Measurements from ENCODE around the gene SBF2. TPM values are rescaled to one million over a fixed set of nuclear protein-coding genes. Genes with fewer than 3 reads are reported as not detected.
A peak's percentile ranks its signal among the peaks of the same experiment; 100 is the strongest.

Gene SBF2
- total and polyA plus RNA-seq, 2 of the 13 experiments (the other 11 are each of a cell fraction or from before 2014, with no cell fraction given): 24.0 to 45.8 TPM

DNA sequence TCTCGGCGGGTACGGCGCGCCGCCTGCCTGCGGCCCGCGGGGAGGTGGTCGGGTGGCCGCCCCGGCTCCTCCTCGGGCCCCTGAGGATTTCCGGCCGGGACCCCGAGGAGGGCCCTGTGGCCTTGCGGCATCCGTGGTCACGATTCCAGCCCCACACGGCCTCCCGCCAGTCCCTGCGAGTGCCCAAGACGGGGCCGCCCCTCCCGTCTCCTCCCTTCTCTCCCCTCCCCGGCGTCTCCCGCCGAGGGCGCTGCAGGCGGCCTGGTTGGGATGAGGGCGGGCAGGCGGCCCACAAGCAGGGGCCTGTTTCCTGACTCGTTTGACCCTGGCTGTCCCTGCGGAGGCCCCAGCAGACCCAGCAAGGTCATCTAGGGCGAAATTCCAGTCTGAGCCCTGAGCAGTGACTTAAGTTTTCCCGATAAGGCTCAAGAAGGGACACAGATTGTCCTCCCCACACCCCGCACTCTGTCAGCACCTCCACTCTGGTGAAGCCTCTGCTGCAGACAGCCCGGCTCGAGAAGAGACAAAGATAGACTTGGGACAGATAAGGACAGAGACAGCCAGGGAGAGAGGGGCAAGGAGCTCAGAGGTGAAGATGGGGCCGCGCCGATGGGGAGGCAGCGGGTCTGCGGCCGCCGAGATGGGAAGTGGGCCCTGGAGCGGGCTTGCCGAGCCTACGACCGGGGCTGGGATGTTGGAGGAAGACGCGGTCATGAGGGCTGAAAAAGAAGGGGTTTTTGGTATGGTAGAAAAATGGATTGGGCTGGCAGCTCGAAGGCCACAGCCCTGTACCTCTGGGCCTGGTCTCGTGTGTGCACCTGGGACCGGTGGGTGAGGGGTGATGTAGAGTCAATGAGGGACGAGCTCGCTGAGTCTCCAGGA lies 535.1 kb downstream of the SBF2 start (continued):
- TF ChIP-seq, protein P1, sequence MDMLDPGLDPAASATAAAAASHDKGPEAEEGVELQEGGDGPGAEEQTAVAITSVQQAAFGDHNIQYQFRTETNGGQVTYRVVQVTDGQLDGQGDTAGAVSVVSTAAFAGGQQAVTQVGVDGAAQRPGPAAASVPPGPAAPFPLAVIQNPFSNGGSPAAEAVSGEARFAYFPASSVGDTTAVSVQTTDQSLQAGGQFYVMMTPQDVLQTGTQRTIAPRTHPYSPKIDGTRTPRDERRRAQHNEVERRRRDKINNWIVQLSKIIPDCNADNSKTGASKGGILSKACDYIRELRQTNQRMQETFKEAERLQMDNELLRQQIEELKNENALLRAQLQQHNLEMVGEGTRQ (IDR thresholded peaks at IDR 0.05; ENCODE audit: low read depth, low read length): no peak
- TF ChIP-seq, protein P1 (CRISPR knock-in tag; IDR thresholded peaks at IDR 0.05; ENCODE audit: borderline replicate concordance): no peak
- TF ChIP-seq ZNF746 (CRISPR knock-in tag; IDR thresholded peaks at IDR 0.05): no peak; the same call in 1 of the 2 replicates
- no peak for TF ChIP-seq NFE2L1 (CRISPR knock-in tag; IDR thresholded peaks at IDR 0.05; ENCODE audit: borderline replicate concordance)
- TF ChIP-seq RARG (CRISPR knock-in tag; IDR thresholded peaks at IDR 0.05; ENCODE audit: low read depth): no peak
- TF ChIP-seq ISL2 (CRISPR knock-in tag; IDR thresholded peaks at IDR 0.05): peak; percentile 77
- TF ChIP-seq, protein P2, sequence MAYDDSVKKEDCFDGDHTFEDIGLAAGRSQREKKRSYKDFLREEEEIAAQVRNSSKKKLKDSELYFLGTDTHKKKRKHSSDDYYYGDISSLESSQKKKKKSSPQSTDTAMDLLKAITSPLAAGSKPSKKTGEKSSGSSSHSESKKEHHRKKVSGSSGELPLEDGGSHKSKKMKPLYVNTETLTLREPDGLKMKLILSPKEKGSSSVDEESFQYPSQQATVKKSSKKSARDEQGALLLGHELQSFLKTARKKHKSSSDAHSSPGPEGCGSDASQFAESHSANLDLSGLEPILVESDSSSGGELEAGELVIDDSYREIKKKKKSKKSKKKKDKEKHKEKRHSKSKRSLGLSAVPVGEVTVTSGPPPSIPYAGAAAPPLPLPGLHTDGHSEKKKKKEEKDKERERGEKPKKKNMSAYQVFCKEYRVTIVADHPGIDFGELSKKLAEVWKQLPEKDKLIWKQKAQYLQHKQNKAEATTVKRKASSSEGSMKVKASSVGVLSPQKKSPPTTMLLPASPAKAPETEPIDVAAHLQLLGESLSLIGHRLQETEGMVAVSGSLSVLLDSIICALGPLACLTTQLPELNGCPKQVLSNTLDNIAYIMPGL (CRISPR knock-in tag; IDR thresholded peaks at IDR 0.05; ENCODE audit: borderline replicate concordance in 1 of 2, low read depth in 1 of 2): peak; percentile 73 to 97
- TF ChIP-seq, protein P3, sequence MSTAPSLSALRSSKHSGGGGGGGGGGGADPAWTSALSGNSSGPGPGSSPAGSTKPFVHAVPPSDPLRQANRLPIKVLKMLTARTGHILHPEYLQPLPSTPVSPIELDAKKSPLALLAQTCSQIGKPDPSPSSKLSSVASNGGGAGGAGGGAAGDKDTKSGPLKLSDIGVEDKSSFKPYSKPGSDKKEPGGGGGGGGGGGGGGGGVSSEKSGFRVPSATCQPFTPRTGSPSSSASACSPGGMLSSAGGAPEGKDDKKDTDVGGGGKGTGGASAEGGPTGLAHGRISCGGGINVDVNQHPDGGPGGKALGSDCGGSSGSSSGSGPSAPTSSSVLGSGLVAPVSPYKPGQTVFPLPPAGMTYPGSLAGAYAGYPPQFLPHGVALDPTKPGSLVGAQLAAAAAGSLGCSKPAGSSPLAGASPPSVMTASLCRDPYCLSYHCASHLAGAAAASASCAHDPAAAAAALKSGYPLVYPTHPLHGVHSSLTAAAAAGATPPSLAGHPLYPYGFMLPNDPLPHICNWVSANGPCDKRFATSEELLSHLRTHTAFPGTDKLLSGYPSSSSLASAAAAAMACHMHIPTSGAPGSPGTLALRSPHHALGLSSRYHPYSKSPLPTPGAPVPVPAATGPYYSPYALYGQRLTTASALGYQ (CRISPR knock-in tag; IDR thresholded peaks at IDR 0.05): peak; percentile 68; the same call in 1 of the 2 replicates
- peak; percentile 87 for TF ChIP-seq ZFY (CRISPR knock-in tag; IDR thresholded peaks at IDR 0.05)
- TF ChIP-seq, protein P4, sequence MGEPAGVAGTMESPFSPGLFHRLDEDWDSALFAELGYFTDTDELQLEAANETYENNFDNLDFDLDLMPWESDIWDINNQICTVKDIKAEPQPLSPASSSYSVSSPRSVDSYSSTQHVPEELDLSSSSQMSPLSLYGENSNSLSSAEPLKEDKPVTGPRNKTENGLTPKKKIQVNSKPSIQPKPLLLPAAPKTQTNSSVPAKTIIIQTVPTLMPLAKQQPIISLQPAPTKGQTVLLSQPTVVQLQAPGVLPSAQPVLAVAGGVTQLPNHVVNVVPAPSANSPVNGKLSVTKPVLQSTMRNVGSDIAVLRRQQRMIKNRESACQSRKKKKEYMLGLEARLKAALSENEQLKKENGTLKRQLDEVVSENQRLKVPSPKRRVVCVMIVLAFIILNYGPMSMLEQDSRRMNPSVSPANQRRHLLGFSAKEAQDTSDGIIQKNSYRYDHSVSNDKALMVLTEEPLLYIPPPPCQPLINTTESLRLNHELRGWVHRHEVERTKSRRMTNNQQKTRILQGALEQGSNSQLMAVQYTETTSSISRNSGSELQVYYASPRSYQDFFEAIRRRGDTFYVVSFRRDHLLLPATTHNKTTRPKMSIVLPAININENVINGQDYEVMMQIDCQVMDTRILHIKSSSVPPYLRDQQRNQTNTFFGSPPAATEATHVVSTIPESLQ (CRISPR knock-in tag; conservative IDR thresholded peaks at IDR 0.05): 0 out of 2 replicates have a peak, but pooled peaks have one; percentile 30
- TF ChIP-seq FOXP1 (IDR thresholded peaks at IDR 0.05): no peak
- TF ChIP-seq FOXP1 (CRISPR knock-in tag; IDR thresholded peaks at IDR 0.05): no peak
- TF ChIP-seq, protein P5, sequence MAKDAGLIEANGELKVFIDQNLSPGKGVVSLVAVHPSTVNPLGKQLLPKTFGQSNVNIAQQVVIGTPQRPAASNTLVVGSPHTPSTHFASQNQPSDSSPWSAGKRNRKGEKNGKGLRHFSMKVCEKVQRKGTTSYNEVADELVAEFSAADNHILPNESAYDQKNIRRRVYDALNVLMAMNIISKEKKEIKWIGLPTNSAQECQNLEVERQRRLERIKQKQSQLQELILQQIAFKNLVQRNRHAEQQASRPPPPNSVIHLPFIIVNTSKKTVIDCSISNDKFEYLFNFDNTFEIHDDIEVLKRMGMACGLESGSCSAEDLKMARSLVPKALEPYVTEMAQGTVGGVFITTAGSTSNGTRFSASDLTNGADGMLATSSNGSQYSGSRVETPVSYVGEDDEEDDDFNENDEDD (CRISPR knock-in tag; IDR thresholded peaks at IDR 0.05; ENCODE audit: borderline replicate concordance): peak; percentile 66; the same call in 1 of the 2 replicates
- no peak for TF ChIP-seq MAFF (IDR thresholded peaks at IDR 0.05; ENCODE audit: low read depth, low read length)
- 0 out of 2 replicates have a peak, but pooled peaks have one; percentile 85 for TF ChIP-seq ZNF354B (CRISPR knock-in tag; IDR thresholded peaks at IDR 0.05)
- TF ChIP-seq ADNP (CRISPR knock-in tag; IDR thresholded peaks at IDR 0.05): no peak
- TF ChIP-seq JUNB (CRISPR knock-in tag; IDR thresholded peaks at IDR 0.05; ENCODE audit: borderline replicate concordance): no peak
- TF ChIP-seq, protein P6, sequence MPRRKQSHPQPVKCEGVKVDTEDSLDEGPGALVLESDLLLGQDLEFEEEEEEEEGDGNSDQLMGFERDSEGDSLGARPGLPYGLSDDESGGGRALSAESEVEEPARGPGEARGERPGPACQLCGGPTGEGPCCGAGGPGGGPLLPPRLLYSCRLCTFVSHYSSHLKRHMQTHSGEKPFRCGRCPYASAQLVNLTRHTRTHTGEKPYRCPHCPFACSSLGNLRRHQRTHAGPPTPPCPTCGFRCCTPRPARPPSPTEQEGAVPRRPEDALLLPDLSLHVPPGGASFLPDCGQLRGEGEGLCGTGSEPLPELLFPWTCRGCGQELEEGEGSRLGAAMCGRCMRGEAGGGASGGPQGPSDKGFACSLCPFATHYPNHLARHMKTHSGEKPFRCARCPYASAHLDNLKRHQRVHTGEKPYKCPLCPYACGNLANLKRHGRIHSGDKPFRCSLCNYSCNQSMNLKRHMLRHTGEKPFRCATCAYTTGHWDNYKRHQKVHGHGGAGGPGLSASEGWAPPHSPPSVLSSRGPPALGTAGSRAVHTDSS (CRISPR knock-in tag; conservative IDR thresholded peaks at IDR 0.05): no peak
